Caki2 (cell line): ENCODE results near the gene CA5A. TPM values are rescaled to one million over a fixed set of nuclear protein-coding genes. Genes with fewer than 3 reads are reported as not detected.
A peak's percentile ranks its signal among the peaks of the same experiment; 100 is the strongest.
"Not testable (repeated sequence)": the region's sequence is repeated elsewhere in the genome, so short reads cannot be mapped to it uniquely, and the experiment has no call there.

Experiments used
- DNase-seq: peaks from one replicate; pipeline ENCODE4 v3.0.0-alpha.2; 2015; ENCODE audit warnings: low read depth
- in situ Hi-C: cut with HindIII; loops from 2 replicates; pipeline ENCODE4 v1.10.0; 2016; ENCODE audit warnings: low sequenced_read_pairs, low pct_unique_long_range_greater_than_20kb, mixed read lengths
- total RNA-seq: library from RNA; depleted of rRNA; stranded (reverse); fragments of >200 nt; shearing (Covaris generic); gene quantifications from 2 replicates; pipeline ENCODE4 v1.2.3, GENCODE V29; 2014; ENCODE audit warnings: low replicate concordance

Gene CA5A
- total RNA-seq, 1 experiment from 2014 or later, result not detected

GRCh38 chr16:87885371-87885967 is 50.9 kb downstream of the CA5A start:
- DNase-seq, in situ Hi-C loops: not testable (repeated sequence)

GRCh38 chr16:87882436-87883019 is 53.8 kb downstream of the CA5A start:
- in situ Hi-C loops, result no loop called here
- no peak for DNase-seq

GRCh38 chr16:87881324-87882200 is 54.8 kb downstream of the CA5A start:
- DNase-seq, result no peak
- in situ Hi-C loops, result no loop called here

- no peak for DNase-seq
- in situ Hi-C loops, result no loop called here
These were observed 56.1 kb downstream of the CA5A start for GRCh38 chr16:87880117-87880696.

GRCh38 chr16:87879411-87880013 is 56.8 kb downstream of the CA5A start:
- DNase-seq, in situ Hi-C loops: not testable (repeated sequence)

GRCh38 chr16:87878704-87879103 is 57.6 kb downstream of the CA5A start:
- in situ Hi-C loops, result no loop called here
- no peak for DNase-seq

GRCh38 chr16:87877942-87878507 is 58.3 kb downstream of the CA5A start:
- DNase-seq, result no peak
- in situ Hi-C loops, result no loop called here

GRCh38 chr16:87874639-87875427 is 61.5 kb downstream of the CA5A start:
- no peak for DNase-seq
- in situ Hi-C loops, result no loop called here

- in situ Hi-C loops, result not testable (repeated sequence)
These were observed 65.7 kb downstream of the CA5A start for GRCh38 chr16:87870418-87871291.

GRCh38 chr16:87869879-87870417 is 66.4 kb downstream of the CA5A start:
- DNase-seq, in situ Hi-C loops: not testable (repeated sequence)

More at GRCh38 chr16:87870418-87871291, 65.7 kb downstream of the CA5A start:
- peak; percentile 91 for DNase-seq

GRCh38 chr16:87869061-87869878 is 67.1 kb downstream of the CA5A start, which contains the start of gene SLC7A5:
Gene SLC7A5 (minus strand): TSS chr16:87869507. CDS start chr16:87869422, 85 bp downstream.
- DNase-seq, result peak; percentile 55
- in situ Hi-C loops, result not testable (repeated sequence)

- in situ Hi-C loops, result not testable (repeated sequence)
- DNase-seq, result peak; percentile 84
These were observed 67.9 kb downstream of the CA5A start for GRCh38 chr16:87868254-87869029.

GRCh38 chr16:87865902-87866555 is 70.3 kb downstream of the CA5A start:
- in situ Hi-C loops, DNase-seq: not testable (repeated sequence)

- in situ Hi-C loops, result no loop called here
- no peak for DNase-seq
These were observed 71.9 kb downstream of the CA5A start for GRCh38 chr16:87864331-87864989.
